Bladder microvascular endothelial cell (primary cell): ENCODE data around the gene EML1. TPM values are rescaled to one million over a fixed set of nuclear protein-coding genes. Genes with fewer than 3 reads are reported as not detected.

Experiments used
- total RNA-seq: library from RNA; depleted of rRNA; stranded (reverse); fragments of >200 nt; gene quantifications from 2 replicates; pipeline ENCODE4 v1.2.3, GENCODE V29; 2014

Gene EML1, protein sequence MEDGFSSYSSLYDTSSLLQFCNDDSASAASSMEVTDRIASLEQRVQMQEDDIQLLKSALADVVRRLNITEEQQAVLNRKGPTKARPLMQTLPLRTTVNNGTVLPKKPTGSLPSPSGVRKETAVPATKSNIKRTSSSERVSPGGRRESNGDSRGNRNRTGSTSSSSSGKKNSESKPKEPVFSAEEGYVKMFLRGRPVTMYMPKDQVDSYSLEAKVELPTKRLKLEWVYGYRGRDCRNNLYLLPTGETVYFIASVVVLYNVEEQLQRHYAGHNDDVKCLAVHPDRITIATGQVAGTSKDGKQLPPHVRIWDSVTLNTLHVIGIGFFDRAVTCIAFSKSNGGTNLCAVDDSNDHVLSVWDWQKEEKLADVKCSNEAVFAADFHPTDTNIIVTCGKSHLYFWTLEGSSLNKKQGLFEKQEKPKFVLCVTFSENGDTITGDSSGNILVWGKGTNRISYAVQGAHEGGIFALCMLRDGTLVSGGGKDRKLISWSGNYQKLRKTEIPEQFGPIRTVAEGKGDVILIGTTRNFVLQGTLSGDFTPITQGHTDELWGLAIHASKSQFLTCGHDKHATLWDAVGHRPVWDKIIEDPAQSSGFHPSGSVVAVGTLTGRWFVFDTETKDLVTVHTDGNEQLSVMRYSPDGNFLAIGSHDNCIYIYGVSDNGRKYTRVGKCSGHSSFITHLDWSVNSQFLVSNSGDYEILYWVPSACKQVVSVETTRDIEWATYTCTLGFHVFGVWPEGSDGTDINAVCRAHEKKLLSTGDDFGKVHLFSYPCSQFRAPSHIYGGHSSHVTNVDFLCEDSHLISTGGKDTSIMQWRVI
- total RNA-seq, result 33.8 and 36.6 TPM in 2 replicates

DNA sequence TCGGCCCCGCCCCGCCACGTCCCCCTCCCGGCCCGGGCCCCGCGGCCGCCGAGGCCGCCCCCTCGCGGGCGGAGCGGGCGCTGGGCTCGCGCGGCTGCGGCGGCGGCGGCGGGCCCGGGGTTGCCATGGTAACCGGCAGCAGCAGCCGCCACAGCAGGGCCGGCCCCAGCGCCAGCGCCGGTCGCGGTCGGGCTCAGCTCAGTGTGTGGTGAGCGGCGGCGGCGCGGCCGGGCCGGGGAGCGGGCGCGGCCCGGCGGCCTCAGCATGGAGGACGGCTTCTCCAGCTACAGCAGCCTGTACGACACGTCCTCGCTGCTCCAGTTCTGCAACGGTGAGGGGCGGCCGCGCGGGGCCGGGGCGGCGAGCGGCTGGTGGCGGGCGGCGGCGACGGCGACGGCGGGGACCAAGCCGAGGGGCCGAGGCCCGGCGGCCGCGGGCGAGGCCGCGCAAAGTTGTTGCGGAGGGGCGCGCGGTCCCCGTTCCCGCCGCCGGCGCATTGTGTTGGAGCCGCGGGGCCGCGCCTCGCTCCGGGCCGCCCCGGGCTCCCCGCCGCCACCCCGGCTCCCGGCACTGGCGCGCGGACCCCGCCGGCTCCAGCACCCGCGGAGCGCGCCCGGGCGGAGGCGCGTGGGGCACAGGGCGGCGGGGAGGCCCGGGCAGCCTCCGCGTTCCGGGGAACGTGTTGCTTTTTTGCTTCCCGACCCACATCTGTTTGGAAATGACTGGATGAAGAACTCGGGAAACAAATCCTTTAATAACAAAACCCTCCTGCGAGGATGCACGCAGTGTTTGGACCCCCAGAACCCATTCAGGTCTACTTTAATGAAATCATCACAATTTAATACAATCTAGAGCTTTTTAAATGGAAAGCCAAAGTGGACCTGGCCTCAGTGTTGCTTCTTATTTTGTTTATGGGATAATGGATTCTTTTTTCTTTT lies at the start of gene EML1:
EML1 (plus strand) TSS at position 201 of the 938 bp plus-strand sequence; CDS start at position 265, 64 bp downstream.

Other genes starting within 250 kb of the EML1 start
- 11.5 and 15.6 TPM in 2 replicates for gene CCDC85C, start 189.2 kb upstream of the EML1 start, total RNA-seq
- gene HHIPL1, start 148.3 kb upstream of the EML1 start, total RNA-seq, result 1.9 and 3.7 TPM in 2 replicates
- gene CYP46A1, start 109.1 kb upstream of the EML1 start, total RNA-seq, result 0.13 and 0.16 TPM in 2 replicates